Adrenal gland (tissue), 5 donors: Measurements from ENCODE around the gene CACNA1B.

Source experiments
- POLR2A ChIP-seq, 2 donors: fragments of 450-650 bp; IDR thresholded peaks; one replicate each; pipeline ENCODE4 v1.6.1; 2017; ENCODE audit warnings: antibody characterized with exemption in 2 of 2, mild to moderate bottlenecking in 2 of 2, moderate library complexity in 1 of 2
- TF ChIP-seq, protein P1 (sequence below), 6 experiments: fragments of 450-650 bp in 4 of 6; fragments of 200-600 bp in 2 of 6; sonication (generic) in 1 of 6; IDR thresholded peaks; 1 replicate in 5 of 6; 2 replicates in 1 of 6; pipeline versions ENCODE4 v1.5.1 to v1.8.0; 2016 to 2021; ENCODE audit warnings: antibody characterized with exemption in 6 of 6, mild to moderate bottlenecking in 2 of 6, moderate library complexity in 1 of 6
- donor health status: DM: no; HTN: no; CAD: no.

- TF ChIP-seq, protein P1, sequence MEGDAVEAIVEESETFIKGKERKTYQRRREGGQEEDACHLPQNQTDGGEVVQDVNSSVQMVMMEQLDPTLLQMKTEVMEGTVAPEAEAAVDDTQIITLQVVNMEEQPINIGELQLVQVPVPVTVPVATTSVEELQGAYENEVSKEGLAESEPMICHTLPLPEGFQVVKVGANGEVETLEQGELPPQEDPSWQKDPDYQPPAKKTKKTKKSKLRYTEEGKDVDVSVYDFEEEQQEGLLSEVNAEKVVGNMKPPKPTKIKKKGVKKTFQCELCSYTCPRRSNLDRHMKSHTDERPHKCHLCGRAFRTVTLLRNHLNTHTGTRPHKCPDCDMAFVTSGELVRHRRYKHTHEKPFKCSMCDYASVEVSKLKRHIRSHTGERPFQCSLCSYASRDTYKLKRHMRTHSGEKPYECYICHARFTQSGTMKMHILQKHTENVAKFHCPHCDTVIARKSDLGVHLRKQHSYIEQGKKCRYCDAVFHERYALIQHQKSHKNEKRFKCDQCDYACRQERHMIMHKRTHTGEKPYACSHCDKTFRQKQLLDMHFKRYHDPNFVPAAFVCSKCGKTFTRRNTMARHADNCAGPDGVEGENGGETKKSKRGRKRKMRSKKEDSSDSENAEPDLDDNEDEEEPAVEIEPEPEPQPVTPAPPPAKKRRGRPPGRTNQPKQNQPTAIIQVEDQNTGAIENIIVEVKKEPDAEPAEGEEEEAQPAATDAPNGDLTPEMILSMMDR (IDR thresholded peaks at IDR 0.05), result no peak
- TF ChIP-seq POLR2A (IDR thresholded peaks at IDR 0.05), result no peak
Measured at GRCh38 chr9:137985637-137986071, 108.1 kb downstream of the CACNA1B start.
